ENCODE results near the gene BCAS1. TPM values are rescaled to one million over a fixed set of nuclear protein-coding genes. Genes with fewer than 3 reads are reported as not detected.

The BCAS1 gene
- total and polyA plus RNA-seq, 10 of the 15 experiments (the other 5 are each of a cell fraction or from before 2014, with no cell fraction given) = 0.21 to 1.4 (median 0.55) TPM

DNA sequence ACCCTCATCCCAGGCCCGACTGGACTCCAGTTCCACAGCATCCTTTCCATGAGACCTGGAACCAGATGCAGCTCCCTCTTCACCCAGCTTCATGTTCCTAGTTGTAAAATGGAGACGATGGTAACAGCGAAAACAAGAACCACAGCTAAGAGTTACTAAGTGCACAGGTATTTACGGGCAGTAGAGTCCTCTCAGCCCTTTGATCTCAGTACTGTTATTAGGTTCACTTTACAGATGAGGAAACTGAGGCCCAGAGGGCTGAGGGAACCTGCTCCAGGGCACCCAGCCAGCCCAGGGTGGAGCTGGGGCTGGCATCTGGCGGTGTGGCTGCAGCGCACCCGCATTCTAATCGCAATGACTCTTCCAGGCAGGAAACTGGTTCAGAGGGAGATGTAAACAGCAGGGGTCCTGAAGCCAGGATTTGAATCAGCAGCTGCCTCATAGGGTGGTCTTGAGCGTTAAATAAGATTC, 858 bp downstream of the BCAS1 start (continued):
- no peak for TF ChIP-seq ZBTB33 (IDR thresholded peaks at IDR 0.05)
- no peak for TF ChIP-seq SKIL (IDR thresholded peaks at IDR 0.05; ENCODE audit: low read depth, poor library complexity, severe bottlenecking)
- no peak for TF ChIP-seq BCL11A (IDR thresholded peaks at IDR 0.05; ENCODE audit: low read depth, low read length)
- no peak for TF ChIP-seq TARDBP (IDR thresholded peaks at IDR 0.05; ENCODE audit: borderline replicate concordance)
- TF ChIP-seq NBN (IDR thresholded peaks at IDR 0.05) = no peak
- TF ChIP-seq ASH2L (IDR thresholded peaks at IDR 0.05; ENCODE audit: borderline replicate concordance, low read depth) = no peak
- TF ChIP-seq NFYB (IDR thresholded peaks at IDR 0.05; ENCODE audit: insufficient read depth, low read depth, low read length) = no peak
- no peak for TF ChIP-seq ETV6 (conservative IDR thresholded peaks at IDR 0.05 in 1 of 2, IDR thresholded peaks at IDR 0.05 in 1 of 2; ENCODE audit: borderline replicate concordance in 1 of 2, low read depth in 1 of 2)

DNA sequence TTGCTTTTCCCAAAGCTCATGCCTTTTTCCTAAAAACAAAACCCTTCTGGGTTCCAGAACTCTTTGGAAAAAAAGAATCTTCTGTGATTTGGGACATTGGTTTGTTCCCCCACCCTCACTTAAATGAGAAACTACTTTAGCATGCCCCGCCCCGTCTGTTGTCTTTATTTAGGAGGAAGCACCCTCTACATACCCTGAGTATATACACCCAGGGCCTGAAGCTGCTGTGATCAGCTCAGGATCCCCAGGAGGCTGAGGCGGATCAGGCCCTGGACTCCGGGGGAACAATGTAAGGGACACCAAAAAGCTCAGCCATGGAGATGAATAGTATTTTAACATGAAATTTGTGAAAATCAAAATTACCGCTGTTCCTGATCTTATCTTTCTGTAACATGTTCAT, 1.4 kb downstream of the BCAS1 start:
- no peak overlapping the region for H2AFZ ChIP-seq (ENCODE audit: control insufficient read depth, low read depth, low read length)
- H3K36me3 ChIP-seq (ENCODE audit: control insufficient read depth in 2 of 2, insufficient read depth in 2 of 2, low read length in 1 of 2) = no peaks in the 10 kb centered on the region
- TF ChIP-seq RAD51 (IDR thresholded peaks at IDR 0.05) (no peak), POU2F2 (IDR thresholded peaks at IDR 0.05; ENCODE audit: borderline replicate concordance, low read depth, low read length) (no peak), IKZF1 (conservative IDR thresholded peaks at IDR 0.05) (no peak), ZBTB11 (CRISPR knock-in tag; IDR thresholded peaks at IDR 0.05) (no peak), EZH2 (IDR thresholded peaks at IDR 0.05; ENCODE audit: borderline replicate concordance, control insufficient read depth, low read depth, low read length) (no peak), NFXL1 (IDR thresholded peaks at IDR 0.05; ENCODE audit: borderline replicate concordance) (peak; percentile 14; the same call in 1 of the 2 replicates), STAT3 (IDR thresholded peaks at IDR 0.05; ENCODE audit: low read depth, low read length) (no peak), SIX5 (IDR thresholded peaks at IDR 0.05; ENCODE audit: low read depth, low read length, severe bottlenecking) (no peak)
- ChIA-PET RAD21 (ENCODE audit: unreplicated experiment) (interaction anchor here (1.1 kb wide), 1 partner anchor 20 kb away, joined by 3 read pairs; no protein-coding TSS in a partner anchor), CTCF (interaction anchor here (0.6 to 1.4 kb wide), 4 partner anchors 25 to 538 kb away, joined by 3 to 5 read pairs (median 3); no protein-coding TSS in a partner anchor), SMC1A (ENCODE audit: uncharacterized antibody, unreplicated experiment) (interaction anchor here (1.3 to 1.6 kb wide), 2 partner anchors 13 to 131 kb away, joined by 3 to 5 read pairs; no protein-coding TSS in a partner anchor), POLR2A (no interaction called here)
- BruUV-seq (replicated peaks) = no TSS peak
- no peak overlapping the region for H3K4me2 ChIP-seq (ENCODE audit: control insufficient read depth, insufficient read depth)
- DNase-seq (ENCODE audit: low read depth, low spot score) (no peak), ATAC-seq (no peak), FAIRE-seq (no peak)
- peaks cover 22% of the 10 kb centered on the region for H3K4me1 ChIP-seq (ENCODE audit: control insufficient read depth, insufficient read depth, low read length)
- H3K4me3 ChIP-seq = no peak overlapping the region
- in situ Hi-C loops (cut with MboI) = loop anchor here (10.0 kb wide), 1 partner anchor 654 kb away; no protein-coding TSS in a partner anchor
- H4K20me1 ChIP-seq (ENCODE audit: control insufficient read depth, insufficient read depth) = no peaks in the 10 kb centered on the region
- no peaks in the 10 kb centered on the region for H3K79me2 ChIP-seq (ENCODE audit: control insufficient read depth, insufficient read depth, low read length)
- intact Hi-C loops (cut with micrococcal nuclease; ENCODE audit: unreplicated experiment) = loop anchor here (10.0 kb wide), 1 partner anchor 414 kb away; no protein-coding TSS in a partner anchor
- no peak overlapping the region for H3K27ac ChIP-seq (ENCODE audit: control insufficient read depth, insufficient read depth)
- no peak overlapping the region for H3K9ac ChIP-seq (ENCODE audit: control insufficient read depth, insufficient read depth, low read length)
- WGBS (ENCODE audit: insufficient coverage, insufficient replicate concordance, low lambda C conversion rate, missing lambda C conversion rate) = 82% methylated on average over 5 of the region's 5 CpGs
- H3K27me3 ChIP-seq (replicated peaks in 1 of 2; ENCODE audit: control insufficient read depth in 2 of 2, insufficient read depth in 2 of 2, low read length in 1 of 2) = no peaks in the 10 kb centered on the region
- H3K9me3 ChIP-seq (replicated peaks; ENCODE audit: control insufficient read depth, insufficient read depth, low read length) = no peaks in the 10 kb centered on the region
